A549 (cell line): ENCODE measurements around the gene RDH12. TPM values are rescaled to one million over a fixed set of nuclear protein-coding genes. Genes with fewer than 3 reads are reported as not detected.
A peak's percentile ranks its signal among the peaks of the same experiment; 100 is the strongest.
"Not testable (repeated sequence)": the region's sequence is repeated elsewhere in the genome, so short reads cannot be mapped to it uniquely, and the experiment has no call there.

Source experiments
- ATAC-seq, 2 experiments: fragments of 200-7000 bp in 1 of 2; fragments of >200 bp in 1 of 2; cut with Nextera tagmentation in 1 of 2; cut with Tn5 transposase in 1 of 2; 3 replicates each; pipeline versions ENCODE4 v1.8.0 to v1.9.1; 2018 to 2020; ENCODE audit warnings: mild to moderate bottlenecking in 1 of 2, moderate library complexity in 1 of 2
- CTCF ChIA-PET: fragments of 300-600 bp; sonication (Branson Sonifier 250); formaldehyde crosslinking; extraction: SDS; loops from one replicate; lab custom pipeline; 2021; ENCODE audit warnings: antibody characterized with exemption, inconsistent platforms; lab: Yijun Ruan, JAX
- POLR2A ChIA-PET: fragments of 350-600 bp; formaldehyde crosslinking; extraction: SDS; loops from one replicate; lab custom pipeline; 2021; ENCODE audit warnings: antibody characterized with exemption, inconsistent platforms; lab: Yijun Ruan, JAX
- DNase-seq, 2 experiments: peaks; one replicate each; pipeline versions ENCODE4 v3.0.0 to v3.0.0-alpha.2; 2011 to 2016; ENCODE audit warnings: low read depth in 1 of 2, low spot score in 1 of 2
- FAIRE-seq: peaks from 2 replicates; lab custom pipeline; 2011; peaks lifted over from hg19 to GRCh38; lab: Jason Lieb, UNC
- H3K27ac ChIP-seq, 2 experiments: fragments of >200 bp; sonication (Bioruptor Twin); formaldehyde crosslinking; 3 replicates each; pipeline ENCODE4 v1.5.1; 2016 to 2017
- H3K4me1 ChIP-seq: fragments of >200 bp; sonication (Bioruptor Twin); formaldehyde crosslinking; 3 replicates; pipeline ENCODE4 v1.6.1; 2016
- H3K4me2 ChIP-seq: fragments of >200 bp; sonication (Bioruptor Twin); formaldehyde crosslinking; 3 replicates; pipeline ENCODE4 v1.6.1; 2016
- H3K4me3 ChIP-seq: fragments of >200 bp; sonication (Bioruptor Twin); formaldehyde crosslinking; 3 replicates; pipeline ENCODE4 v1.5.1; 2016
- H3K9me3 ChIP-seq: fragments of >200 bp; sonication (Bioruptor Twin); formaldehyde crosslinking; 3 replicates; pipeline ENCODE4 v1.6.1; 2016
- CBX2 ChIP-seq: fragments of 200-600 bp; sonication (generic); IDR thresholded peaks from 2 replicates; pipeline ENCODE4 v1.6.1; 2016; ENCODE audit warnings: low read depth, mild to moderate bottlenecking, borderline replicate concordance
- EHF ChIP-seq: fragments of 250-450 bp; sonication (Bioruptor Pico); IDR thresholded peaks from 2 replicates; pipeline ENCODE4 v1.5.0; 2020; ENCODE audit warnings: mild to moderate bottlenecking
- EP300 ChIP-seq, 2 experiments: fragments of >200 bp; sonication (Bioruptor Twin); formaldehyde crosslinking; IDR thresholded peaks; 2 replicates in 1 of 2; 3 replicates in 1 of 2; pipeline ENCODE4 v1.6.1; 2016 to 2017
- FOSL2 ChIP-seq, 2 experiments: fragments of 450-650 bp in 1 of 2; fragments of >200 bp in 1 of 2; sonication (Bioruptor Twin) in 1 of 2; formaldehyde crosslinking; IDR thresholded peaks; 2 replicates each; pipeline versions ENCODE4 v1.5.0 to v1.6.1; 2016 to 2020; ENCODE audit warnings: mild to moderate bottlenecking in 1 of 2, moderate library complexity in 1 of 2
- FOXS1 ChIP-seq: fragments of 250-450 bp; sonication (Bioruptor Pico); IDR thresholded peaks from 2 replicates; pipeline ENCODE4 v1.5.0; 2020; ENCODE audit warnings: mild to moderate bottlenecking, moderate library complexity
- HOXB13 ChIP-seq: fragments of 250-450 bp; sonication (Bioruptor Pico); IDR thresholded peaks from 2 replicates; pipeline ENCODE4 v1.5.0; 2020; ENCODE audit warnings: low read depth, mild to moderate bottlenecking, moderate library complexity
- JUN ChIP-seq, 2 experiments: fragments of >200 bp; sonication (Bioruptor Twin); formaldehyde crosslinking; IDR thresholded peaks; 2 replicates in 1 of 2; 3 replicates in 1 of 2; pipeline ENCODE4 v1.6.1; 2016 to 2017
- JUNB ChIP-seq: fragments of >200 bp; sonication (Bioruptor Twin); formaldehyde crosslinking; IDR thresholded peaks from 2 replicates; pipeline ENCODE4 v1.6.1; 2016
- KDM5A ChIP-seq: fragments of 200-600 bp; sonication (generic); IDR thresholded peaks from 2 replicates; pipeline ENCODE4 v1.6.1; 2016; ENCODE audit warnings: antibody characterized with exemption, mild to moderate bottlenecking
- MYC ChIP-seq: IDR thresholded peaks from 2 replicates; pipeline ENCODE4 v1.6.1; 2012; ENCODE audit warnings: mild to moderate bottlenecking, inconsistent platforms, low read length, improper control_type of control experiment, borderline replicate concordance
- NFE2L2 ChIP-seq: fragments of 150-350 bp; conservative IDR thresholded peaks from 2 replicates; pipeline ENCODE4 v1.6.1; 2014; ENCODE audit warnings: low read length
- NR3C1 ChIP-seq: fragments of >200 bp; sonication (Bioruptor Twin); formaldehyde crosslinking; IDR thresholded peaks from 3 replicates; pipeline ENCODE4 v1.6.1; 2017
- POLR2A ChIP-seq: IDR thresholded peaks from 2 replicates; pipeline ENCODE4 v1.6.1; 2012; ENCODE audit warnings: mild to moderate bottlenecking, low read length
- POLR2AphosphoS2 ChIP-seq: conservative IDR thresholded peaks from 2 replicates; pipeline ENCODE4 v1.6.1; 2012; ENCODE audit warnings: low read length, improper control_type of control experiment, inconsistent platforms
- TFCP2L1 ChIP-seq: fragments of 250-450 bp; sonication (Bioruptor Pico); IDR thresholded peaks from 2 replicates; pipeline ENCODE4 v1.5.0; 2021; ENCODE audit warnings: mild to moderate bottlenecking
- TP53 ChIP-seq: fragments of 250-450 bp; sonication (Bioruptor Pico); IDR thresholded peaks from 2 replicates; pipeline ENCODE4 v1.5.0; 2021; ENCODE audit warnings: mild to moderate bottlenecking, moderate library complexity
- ZFP36 ChIP-seq: fragments of 450-650 bp; IDR thresholded peaks from 2 replicates; pipeline ENCODE4 v1.6.1; 2014; ENCODE audit warnings: borderline replicate concordance; ENCODE audit not compliant: partially characterized antibody
- WGBS: methylation state at CpG from one replicate; pipeline ENCODE4 v1.1.6; 2017; ENCODE audit errors: missing lambda C conversion rate; 5-methylcytosine and 5-hydroxymethylcytosine counted together
- polyA minus RNA-seq: library from RNA; depleted of rRNA, polyadenylated mRNA; stranded (reverse); fragments of >200 nt; gene quantifications from 2 replicates; pipeline ENCODE4 v1.2.3, GENCODE V29; 2011; rRNA and poly(A)+ RNA removed
- polyA plus RNA-seq, 4 experiments: library from polyadenylated mRNA; depleted of rRNA in 3 of 4; stranded (reverse); fragments of >200 nt; fragmentation: RNase III in 1 of 4; extraction: RNeasy Plus Mini Kit Qiagen cat#74134 plus additional on column Dnase treatment in 1 of 4; gene quantifications; 2 replicates in 3 of 4; 3 replicates in 1 of 4; pipeline ENCODE4 v1.2.3, GENCODE V29; 2011 to 2017
- TF ChIP-seq, protein P1 (sequence below): fragments of >200 bp; sonication (Bioruptor Twin); formaldehyde crosslinking; IDR thresholded peaks from 2 replicates; pipeline ENCODE4 v1.6.1; 2016

The RDH12 gene
- polyA plus RNA-seq (2011; rRNA removed) (0.12 and 0.20 TPM in 2 replicates), polyA plus RNA-seq (2017; fragmentation: RNase III; extraction: RNeasy Plus Mini Kit Qiagen cat#74134 plus additional on column Dnase treatment) (0.05 to 0.14 TPM (median 0.09 TPM) in 3 replicates), polyA minus RNA-seq (0.15 and 0.29 TPM in 2 replicates)
- polyA plus RNA-seq (2012; cell fraction: cytosol; rRNA removed), result 0.03 and 0.06 TPM in 2 replicates
- polyA plus RNA-seq (2012; cell fraction: nucleus; rRNA removed), result 0.08 and 0.12 TPM in 2 replicates

DNA sequence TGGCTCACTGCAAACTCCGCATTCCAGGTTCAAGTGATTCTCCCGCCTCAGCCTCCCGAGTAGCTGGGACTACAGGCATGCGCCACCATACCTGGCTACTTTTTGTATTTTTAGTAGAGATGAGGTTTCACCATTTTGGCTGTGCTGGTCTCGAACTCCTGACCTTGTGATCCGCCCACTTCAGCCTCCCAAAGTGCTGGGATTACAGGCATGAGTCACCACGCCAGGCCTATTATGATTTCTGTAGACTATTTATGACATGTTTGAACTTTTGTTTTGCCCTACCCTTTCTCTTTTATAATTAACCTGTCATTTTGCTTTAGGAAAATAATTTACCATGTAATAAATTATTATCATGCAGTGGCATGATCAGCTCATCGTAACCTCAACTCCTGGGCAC, at the start of gene RDH12:
RDH12 (plus strand) TSS at position 395 of the 400 bp plus-strand sequence. CDS start 20,757 bp downstream, outside the sequence.
- POLR2A ChIA-PET; ATAC-seq; DNase-seq; FAIRE-seq; TF ChIP-seq FOSL2 (IDR thresholded peaks at IDR 0.05): not testable (repeated sequence)
- H3K4me1 ChIP-seq, result peaks cover 28% of the 10 kb centered on the region
- CTCF ChIA-PET, result interaction anchor here (1.1 to 6.9 kb wide), 6 partner anchors 10 to 274 kb away, joined by 4 to 267 read pairs (median 24); partner anchors contain the start of genes ARG2 and PIGH
- 82% methylated on average over 8 of the region's 8 CpGs for WGBS
- peak within 1 kb of the TSS; percentile 64 for H3K4me2 ChIP-seq
- H3K27ac ChIP-seq, result peak within 1 kb of the TSS; percentile 61 to 68
- peak; percentile 38; the same call in 1 of the 2 replicates for TF ChIP-seq FOSL2 (CRISPR knock-in tag; IDR thresholded peaks at IDR 0.05)
- TF ChIP-seq, all 56 proteins: peak for 1; not testable (repeated sequence) for 55
- H3K9me3 ChIP-seq, H3K4me3 ChIP-seq: not testable (repeated sequence)

DNA sequence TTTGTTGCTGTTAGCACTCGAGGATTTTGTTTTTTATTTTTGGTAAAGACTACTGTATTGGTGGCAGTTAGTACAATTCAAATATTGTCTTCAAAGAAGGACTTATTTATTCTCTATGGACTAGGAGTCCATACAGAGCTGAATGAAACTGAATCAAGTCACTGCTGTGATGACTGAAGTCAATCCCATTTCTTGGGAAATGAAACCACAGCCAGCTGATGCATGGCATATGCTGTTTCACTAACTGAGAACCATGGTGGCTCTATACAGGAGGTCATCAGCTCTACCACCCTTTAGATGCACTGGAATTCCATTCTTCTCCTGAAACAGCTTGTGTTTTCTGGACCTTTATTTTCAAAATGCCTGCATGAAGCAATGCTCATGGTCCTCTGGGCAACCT, 49.5 kb upstream of the RDH12 start:
- Histone ChIP-seq H3K9me3 (no peaks in the 10 kb centered on the region), H3K4me2 (no peak overlapping the region), H3K27ac (no peak overlapping the region), H3K4me1 (peaks cover 5% of the 10 kb centered on the region; the same call in 1 of the 3 replicates), H3K4me3 (no peak overlapping the region)
- FAIRE-seq, result no peak
- TF ChIP-seq NR3C1, result no peak
- TF ChIP-seq, protein P1, sequence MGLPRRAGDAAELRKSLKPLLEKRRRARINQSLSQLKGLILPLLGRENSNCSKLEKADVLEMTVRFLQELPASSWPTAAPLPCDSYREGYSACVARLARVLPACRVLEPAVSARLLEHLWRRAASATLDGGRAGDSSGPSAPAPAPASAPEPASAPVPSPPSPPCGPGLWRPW, result no peak
- no peak for TF ChIP-seq TP53
- POLR2A ChIA-PET, result no interaction called here
- CTCF ChIA-PET, result interaction anchor here (1.1 to 3.9 kb wide), 9 partner anchors 8 to 125 kb away, joined by 3 to 15 read pairs (median 5); no protein-coding TSS in a partner anchor
- no peak for DNase-seq
- WGBS, result 86% methylated on average over 1 of the region's 1 CpG
- no peak for ATAC-seq

DNA sequence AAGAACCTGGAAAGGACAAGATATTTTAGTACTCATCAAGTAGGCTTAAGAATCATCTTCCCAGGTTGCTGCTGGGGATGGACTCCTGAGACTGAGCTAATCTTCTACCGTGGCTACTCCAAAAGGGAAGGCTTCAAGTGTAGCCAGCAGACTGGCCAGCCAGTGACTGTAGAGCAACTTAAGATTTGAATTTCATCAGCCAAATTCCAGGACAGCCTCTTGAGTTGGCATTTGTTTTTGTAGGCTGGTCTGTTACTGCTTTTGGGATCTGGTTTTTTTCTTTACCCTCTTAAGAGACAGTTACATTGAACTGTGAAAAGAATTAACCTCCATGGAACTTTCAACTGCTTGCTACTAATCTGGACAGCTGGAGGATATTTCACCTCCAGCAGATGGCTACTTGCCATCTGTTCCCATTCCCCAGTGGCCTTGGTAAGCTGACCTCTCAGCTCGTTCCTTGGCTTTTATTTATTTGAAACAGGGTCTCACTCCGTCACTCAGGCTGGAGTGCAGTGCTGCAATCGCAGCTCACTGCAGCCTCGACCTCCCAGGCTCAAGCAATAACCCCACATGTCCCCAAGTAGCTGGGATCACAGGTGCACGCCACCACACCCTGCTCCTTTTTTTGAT, 47.9 kb upstream of the RDH12 start:
- Histone ChIP-seq H3K4me1 (peaks cover 5% of the 10 kb centered on the region; the same call in 1 of the 3 replicates), H3K9me3 (no peaks in the 10 kb centered on the region), H3K4me2 (no peak overlapping the region), H3K27ac (peak overlapping the region in 1 of 2 experiments; percentile 11; a peak in 1 of 6 replicates), H3K4me3 (no peak overlapping the region)
- no peak for FAIRE-seq
- TF ChIP-seq FOXS1 (CRISPR knock-in tag) (no peak), EP300 (IDR thresholded peaks at IDR 0.05) (no peak), POLR2A (no peak), ZFP36 (no peak), KDM5A (no peak), NFE2L2 (no peak)
- no peak for DNase-seq
- POLR2A ChIA-PET, result no interaction called here
- WGBS, result 90% methylated on average over 6 of the region's 6 CpGs
- CTCF ChIA-PET, result interaction anchor here (1.2 to 3.9 kb wide), 5 partner anchors 10 to 73 kb away, joined by 3 to 15 read pairs (median 5); no protein-coding TSS in a partner anchor
- no peak for ATAC-seq

DNA sequence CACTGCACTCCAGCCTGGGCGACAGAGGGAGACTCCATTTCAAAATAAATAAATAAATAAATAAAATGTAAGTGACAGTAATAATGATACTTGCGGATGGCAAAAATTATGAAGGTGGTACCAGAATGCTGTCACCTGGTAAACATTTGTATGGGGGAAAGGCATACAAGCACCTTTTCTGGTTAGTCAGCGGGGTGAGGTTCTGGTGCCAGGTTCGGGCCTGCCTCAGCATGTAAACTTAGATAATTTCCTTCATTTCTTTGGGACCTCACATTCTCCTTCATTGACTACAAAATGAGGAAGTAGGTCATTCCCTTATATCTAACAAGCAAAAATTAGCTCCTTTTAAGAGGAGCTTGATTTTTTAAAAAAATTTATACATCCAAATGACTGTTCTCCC, 38.1 kb upstream of the RDH12 start:
- no peak overlapping the region for H3K27ac ChIP-seq
- H3K9me3 ChIP-seq, result no peaks in the 10 kb centered on the region
- ChIA-PET POLR2A (interaction anchor here (0.5 to 0.6 kb wide), 2 partner anchors 20 to 73 kb away, joined by 4 to 6 read pairs; no protein-coding TSS in a partner anchor), CTCF (interaction anchor here (0.6 to 20.0 kb wide), 11 partner anchors 11 to 1020 kb away, joined by 3 to 243 read pairs (median 4); partner anchors contain the start of genes ARG2, PIGH and VTI1B)
- TF ChIP-seq ZFP36 (no peak), JUNB (no peak), TFCP2L1 (CRISPR knock-in tag) (no peak), CBX2 (no peak), MYC (no peak), POLR2AphosphoS2 (no peak), POLR2A (no peak), HOXB13 (CRISPR knock-in tag) (no peak), EHF (CRISPR knock-in tag) (no peak), JUN (IDR thresholded peaks at IDR 0.05) (no peak)
- H3K4me1 ChIP-seq, result no peaks in the 10 kb centered on the region
- FAIRE-seq (no peak), ATAC-seq (no peak), DNase-seq (no peak)
- H3K4me3 ChIP-seq, result no peak overlapping the region
- no peak overlapping the region for H3K4me2 ChIP-seq
- WGBS, result 88% methylated on average over 4 of the region's 4 CpGs
